ENCODE results near the gene POLD1. TPM values are rescaled to one million over a fixed set of nuclear protein-coding genes. Genes with fewer than 3 reads are reported as not detected.

The POLD1 gene
- total RNA-seq, 1 donor from 2014 or later = 91.8 TPM

DNA sequence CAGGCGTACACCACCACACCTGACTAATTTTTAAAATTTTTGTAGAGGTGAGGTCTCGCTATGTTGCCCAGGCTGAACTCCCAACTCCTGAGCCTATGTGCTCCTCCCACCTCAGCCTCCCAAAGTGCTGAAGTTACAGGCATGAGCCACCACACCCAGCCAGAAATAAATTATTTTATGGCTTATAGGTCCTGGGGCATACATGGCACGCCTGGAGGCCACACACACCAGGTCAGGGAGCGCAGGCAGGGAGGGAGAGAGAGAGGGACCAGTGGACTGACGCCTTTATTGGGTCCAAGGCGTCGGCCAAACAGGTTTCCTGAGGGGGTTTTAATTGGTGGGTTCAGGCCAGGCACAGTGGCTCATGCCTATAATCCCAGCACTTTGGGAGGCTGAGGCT, 41.4 kb downstream of the POLD1 start:
- H3K4me3 Mint-ChIP-seq = no peak overlapping the region
- H3K27me3 Mint-ChIP-seq = peaks cover 15% of the 10 kb centered on the region
- no peaks in the 10 kb centered on the region for H3K36me3 Mint-ChIP-seq
- H3K9me3 Mint-ChIP-seq = no peaks in the 10 kb centered on the region
- DNase-seq (ENCODE audit: extremely low spot score, unreplicated experiment) = no peak
- peaks cover 4% of the 10 kb centered on the region for H3K4me1 Mint-ChIP-seq (ENCODE audit: unreplicated experiment)
- TF ChIP-seq CTCF (conservative IDR thresholded peaks at IDR 0.05) = no peak
- no peak overlapping the region for H3K27ac Mint-ChIP-seq

- DNase-seq (ENCODE audit: extremely low spot score, unreplicated experiment) = no peak
- TF ChIP-seq CTCF (conservative IDR thresholded peaks at IDR 0.05) = no peak
- H3K4me1 Mint-ChIP-seq (ENCODE audit: unreplicated experiment) = peaks cover 12% of the 10 kb centered on the region
- no peak overlapping the region for H3K4me3 Mint-ChIP-seq
- peaks cover 21% of the 10 kb centered on the region for H3K27me3 Mint-ChIP-seq
- H3K36me3 Mint-ChIP-seq = no peaks in the 10 kb centered on the region
- H3K27ac Mint-ChIP-seq = no peak overlapping the region
- H3K9me3 Mint-ChIP-seq = no peaks in the 10 kb centered on the region
Observed at GRCh38 chr19:50427318-50427925, 43.3 kb downstream of the POLD1 start.

DNA sequence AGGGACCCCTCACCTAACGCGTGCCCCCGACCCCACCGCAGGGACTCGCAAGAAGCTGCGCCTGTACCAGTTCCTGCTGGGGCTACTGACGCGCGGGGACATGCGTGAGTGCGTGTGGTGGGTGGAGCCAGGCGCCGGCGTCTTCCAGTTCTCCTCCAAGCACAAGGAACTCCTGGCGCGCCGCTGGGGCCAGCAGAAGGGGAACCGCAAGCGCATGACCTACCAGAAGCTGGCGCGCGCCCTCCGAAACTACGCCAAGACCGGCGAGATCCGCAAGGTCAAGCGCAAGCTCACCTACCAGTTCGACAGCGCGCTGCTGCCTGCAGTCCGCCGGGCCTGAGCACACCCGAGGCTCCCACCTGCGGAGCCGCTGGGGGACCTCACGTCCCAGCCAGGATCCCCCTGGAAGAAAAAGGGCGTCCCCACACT, 43.9 kb downstream of the POLD1 start:
- Mint-ChIP-seq H3K27ac (peak overlapping the region; percentile 46), H3K9me3 (no peaks in the 10 kb centered on the region), H3K4me1 (ENCODE audit: unreplicated experiment) (peaks cover 15% of the 10 kb centered on the region), H3K36me3 (no peaks in the 10 kb centered on the region), H3K4me3 (no peak overlapping the region), H3K27me3 (peaks cover 23% of the 10 kb centered on the region)
- no peak for DNase-seq (ENCODE audit: extremely low spot score, unreplicated experiment)
- no peak for TF ChIP-seq CTCF (conservative IDR thresholded peaks at IDR 0.05)

DNA sequence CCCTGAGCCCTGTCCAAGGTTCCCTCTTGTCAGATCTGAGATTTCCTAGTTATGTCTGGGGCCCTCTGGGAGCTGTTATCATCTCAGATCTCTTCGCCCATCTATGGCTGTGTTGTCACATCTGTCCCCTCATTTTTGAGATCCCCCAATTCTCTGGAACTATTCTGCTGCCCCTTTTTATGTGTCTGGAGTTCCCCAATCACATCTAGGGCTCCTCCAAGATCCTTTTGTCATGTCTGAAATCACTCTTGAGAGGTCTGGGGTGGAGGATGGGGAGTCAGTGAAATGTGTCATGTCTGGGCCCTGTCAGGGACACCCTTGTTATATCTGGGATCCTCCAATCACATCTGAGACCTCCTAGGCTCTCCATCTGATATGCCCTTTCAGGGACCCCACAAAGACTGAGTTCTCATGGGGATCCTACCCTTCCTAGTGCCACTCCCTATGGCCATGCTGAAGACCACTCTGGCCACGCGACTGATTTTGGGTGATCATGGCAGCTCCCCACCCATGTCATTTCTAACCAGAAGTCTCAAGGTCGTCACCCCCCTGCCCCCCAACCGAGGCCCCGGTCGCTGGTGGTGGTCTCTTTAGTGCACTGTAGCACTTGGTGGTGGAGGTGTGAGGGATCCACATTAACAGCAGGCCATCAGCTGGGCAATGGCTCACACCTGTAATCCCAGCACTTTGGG, 44.8 kb downstream of the POLD1 start:
- no peak overlapping the region for H3K27ac Mint-ChIP-seq
- peak overlapping the region; percentile 65 for H3K4me3 Mint-ChIP-seq
- no peaks in the 10 kb centered on the region for H3K36me3 Mint-ChIP-seq
- no peaks in the 10 kb centered on the region for H3K9me3 Mint-ChIP-seq
- TF ChIP-seq CTCF (conservative IDR thresholded peaks at IDR 0.05) = no peak
- H3K4me1 Mint-ChIP-seq (ENCODE audit: unreplicated experiment) = peaks cover 18% of the 10 kb centered on the region
- DNase-seq (ENCODE audit: extremely low spot score, unreplicated experiment) = no peak
- H3K27me3 Mint-ChIP-seq = peaks cover 25% of the 10 kb centered on the region

- H3K4me1 Mint-ChIP-seq (ENCODE audit: unreplicated experiment) = peaks cover 24% of the 10 kb centered on the region
- H3K27me3 Mint-ChIP-seq = peaks cover 31% of the 10 kb centered on the region
- H3K36me3 Mint-ChIP-seq = no peaks in the 10 kb centered on the region
- H3K4me3 Mint-ChIP-seq = peak overlapping the region; percentile 93
- H3K27ac Mint-ChIP-seq = peak overlapping the region; percentile 88
- no peaks in the 10 kb centered on the region for H3K9me3 Mint-ChIP-seq
- DNase-seq (ENCODE audit: extremely low spot score, unreplicated experiment) = no peak
- TF ChIP-seq CTCF (conservative IDR thresholded peaks at IDR 0.05) = no peak
Observed at GRCh38 chr19:50430888-50431342, 46.8 kb downstream of the POLD1 start.
